GM12892 (cell line): ENCODE data around the gene KRT15.

Source experiments
- POLR2A ChIP-seq: IDR thresholded peaks from 2 replicates; pipeline ENCODE4 v1.6.1; 2011; ENCODE audit warnings: low read depth, low read length, control low read depth
- POLR2AphosphoS5 ChIP-seq: IDR thresholded peaks from 2 replicates; pipeline ENCODE4 v1.6.1; 2011; ENCODE audit warnings: low read depth, low read length, control low read depth
- TAF1 ChIP-seq: IDR thresholded peaks from 2 replicates; pipeline ENCODE4 v1.6.1; 2011; ENCODE audit warnings: low read depth, mild to moderate bottlenecking, control low read depth, low read length, borderline replicate concordance

DNA sequence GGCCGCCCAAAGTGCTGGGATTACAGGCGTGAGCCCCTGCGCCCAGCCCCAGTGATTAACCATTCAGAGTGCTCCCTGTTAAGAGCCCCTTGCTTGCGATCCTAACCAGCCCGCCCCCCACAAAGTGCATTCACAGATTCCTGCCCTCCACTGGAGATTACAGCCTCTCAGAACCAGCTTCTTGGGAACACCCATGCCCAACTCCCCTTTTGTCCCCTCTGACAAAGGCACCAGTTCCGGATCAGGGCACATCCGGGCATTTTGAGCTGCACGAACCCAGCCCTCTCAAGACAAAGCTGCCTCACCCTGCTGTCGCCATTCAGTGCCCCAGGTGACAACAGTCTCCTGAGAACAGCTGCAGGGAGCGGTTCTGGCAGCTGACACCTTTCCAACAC is 10.3 kb upstream of the KRT15 start:
- TF ChIP-seq POLR2A (no peak), POLR2AphosphoS5 (no peak), TAF1 (no peak)
